Astrocyte (in vitro differentiated cells and primary cell): Measurements from ENCODE around the gene LRRC73. TPM values are rescaled to one million over a fixed set of nuclear protein-coding genes. Genes with fewer than 3 reads are reported as not detected.

Source experiments
- DNase-seq: peaks from one replicate; pipeline ENCODE4 v3.0.0-alpha.2; 2010; ENCODE audit warnings: low read depth
- FAIRE-seq: peaks from 2 replicates; lab custom pipeline; 2011; peaks lifted over from hg19 to GRCh38; lab: Jason Lieb, UNC
- H2AFZ ChIP-seq: 2 replicates; pipeline ENCODE4 v1.6.0; 2012; ENCODE audit warnings: low read depth, low read length, inconsistent platforms
- H3K27ac ChIP-seq: 2 replicates; pipeline ENCODE4 v1.5.1; 2011; ENCODE audit warnings: low read depth, low read length, inconsistent platforms
- H3K27me3 ChIP-seq: 2 replicates; pipeline ENCODE4 v1.6.0; 2011; ENCODE audit warnings: low read length, inconsistent platforms; ENCODE audit not compliant: insufficient read depth
- H3K36me3 ChIP-seq: 2 replicates; pipeline ENCODE4 v1.5.1; 2011; ENCODE audit warnings: low read length, inconsistent platforms; ENCODE audit not compliant: insufficient read depth
- H3K4me1 ChIP-seq: 2 replicates; pipeline ENCODE4 v1.5.1; 2011; ENCODE audit warnings: low read length, inconsistent platforms; ENCODE audit not compliant: insufficient read depth
- H3K4me2 ChIP-seq: 2 replicates; pipeline ENCODE4 v1.6.0; 2012; ENCODE audit warnings: low read length, inconsistent platforms
- H3K4me3 ChIP-seq: 2 replicates; pipeline ENCODE4 v1.5.1; 2011; ENCODE audit warnings: low read depth, mild to moderate bottlenecking, low read length, inconsistent platforms; ENCODE audit not compliant: insufficient read depth
- H3K79me2 ChIP-seq: 2 replicates; pipeline ENCODE4 v1.6.0; 2012; ENCODE audit warnings: mild to moderate bottlenecking, low read length, inconsistent platforms; ENCODE audit not compliant: insufficient read depth
- H3K9ac ChIP-seq: 2 replicates; pipeline ENCODE4 v1.6.0; 2012; ENCODE audit warnings: mild to moderate bottlenecking, low read length, inconsistent platforms
- H3K9me3 ChIP-seq: 2 replicates; pipeline ENCODE4 v1.5.1; 2012; ENCODE audit warnings: low read depth, mild to moderate bottlenecking, low read length, inconsistent platforms; ENCODE audit not compliant: insufficient read depth
- H4K20me1 ChIP-seq: 2 replicates; pipeline ENCODE4 v1.6.0; 2012; ENCODE audit warnings: low read length, inconsistent platforms; ENCODE audit not compliant: insufficient read depth
- H3K27ac Mint-ChIP-seq: one replicate; pipeline ENCODE4 v1.8.0; 2021; ENCODE audit warnings: mild to moderate bottlenecking, mixed read lengths; ENCODE audit not compliant: unreplicated experiment
- H3K27me3 Mint-ChIP-seq: one replicate; pipeline ENCODE4 v1.8.0; 2021; ENCODE audit warnings: low read depth, mixed read lengths; ENCODE audit not compliant: unreplicated experiment
- H3K36me3 Mint-ChIP-seq: one replicate; pipeline ENCODE4 v1.8.0; 2021; ENCODE audit warnings: low read depth, mixed read lengths; ENCODE audit not compliant: unreplicated experiment
- H3K4me1 Mint-ChIP-seq: one replicate; pipeline ENCODE4 v1.8.0; 2021; ENCODE audit warnings: low read depth, mixed read lengths; ENCODE audit not compliant: unreplicated experiment
- H3K4me3 Mint-ChIP-seq: one replicate; pipeline ENCODE4 v1.8.0; 2021; ENCODE audit warnings: mild to moderate bottlenecking, moderate library complexity, mixed read lengths; ENCODE audit not compliant: unreplicated experiment
- H3K9me3 Mint-ChIP-seq: one replicate; pipeline ENCODE4 v1.8.0; 2021; ENCODE audit warnings: mild to moderate bottlenecking, mixed read lengths; ENCODE audit not compliant: unreplicated experiment
- EZH2 ChIP-seq: IDR thresholded peaks from 2 replicates; pipeline ENCODE4 v1.6.1; 2012; ENCODE audit warnings: mild to moderate bottlenecking, low read length, inconsistent platforms; ENCODE audit not compliant: insufficient read depth
- total RNA-seq: library from RNA; stranded (reverse); gene quantifications from 2 replicates; pipeline ENCODE4 v1.2.1, GENCODE V29; 2021
- TF ChIP-seq, protein P1 (sequence below): IDR thresholded peaks from 2 replicates; pipeline ENCODE4 v1.5.1; 2011; ENCODE audit warnings: low read depth, mild to moderate bottlenecking, inconsistent platforms, low read length, moderate library complexity; ENCODE audit not compliant: insufficient read depth

Gene LRRC73
- total RNA-seq, 1 donor from 2014 or later: 0.30 TPM

DNA sequence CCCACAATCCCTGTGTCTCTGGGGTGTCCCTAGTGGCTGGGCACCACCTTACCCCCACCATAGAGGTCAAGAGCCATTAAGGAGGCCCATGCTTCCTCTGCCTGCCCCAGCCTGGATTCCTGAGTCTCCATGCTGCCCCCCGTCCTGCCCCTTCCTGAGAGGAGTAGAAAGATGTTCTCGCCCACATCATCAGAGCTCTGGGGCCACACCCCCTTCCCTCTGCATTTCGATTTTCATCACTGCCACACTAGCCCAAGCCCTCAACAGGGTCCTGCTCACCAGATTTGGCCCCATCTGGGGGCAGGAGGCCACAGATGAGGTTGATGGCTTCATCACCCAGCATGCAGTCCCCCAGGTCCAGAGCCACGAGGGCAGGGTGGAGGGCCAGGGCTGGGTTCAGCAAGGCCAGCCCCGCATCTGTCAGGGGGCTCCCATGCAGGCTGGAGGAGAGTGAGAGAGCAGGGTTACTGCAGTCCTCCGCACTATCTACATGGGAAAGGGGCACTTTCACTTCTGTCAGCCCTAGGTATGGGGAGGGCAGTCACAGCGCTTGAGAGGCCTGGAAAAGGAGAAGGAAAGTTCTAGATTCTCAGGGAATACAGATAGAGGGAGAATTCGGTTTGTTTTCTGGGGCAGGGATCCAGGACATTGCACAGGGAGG lies 1.5 kb downstream of the LRRC73 start:
- peaks cover 16% of the 10 kb centered on the region for H3K36me3 ChIP-seq
- H2AFZ ChIP-seq: no peak overlapping the region
- Mint-ChIP-seq H3K27me3 (peaks cover 19% of the 10 kb centered on the region), H3K27ac (no peak overlapping the region), H3K36me3 (peaks cover 14% of the 10 kb centered on the region), H3K4me1 (no peaks in the 10 kb centered on the region), H3K9me3 (no peaks in the 10 kb centered on the region), H3K4me3 (peak overlapping the region; percentile 83)
- no peak overlapping the region for H3K27ac ChIP-seq
- peaks cover 4% of the 10 kb centered on the region for H3K79me2 ChIP-seq
- no peak overlapping the region for H3K4me3 ChIP-seq
- no peak for DNase-seq
- TF ChIP-seq, protein P1, sequence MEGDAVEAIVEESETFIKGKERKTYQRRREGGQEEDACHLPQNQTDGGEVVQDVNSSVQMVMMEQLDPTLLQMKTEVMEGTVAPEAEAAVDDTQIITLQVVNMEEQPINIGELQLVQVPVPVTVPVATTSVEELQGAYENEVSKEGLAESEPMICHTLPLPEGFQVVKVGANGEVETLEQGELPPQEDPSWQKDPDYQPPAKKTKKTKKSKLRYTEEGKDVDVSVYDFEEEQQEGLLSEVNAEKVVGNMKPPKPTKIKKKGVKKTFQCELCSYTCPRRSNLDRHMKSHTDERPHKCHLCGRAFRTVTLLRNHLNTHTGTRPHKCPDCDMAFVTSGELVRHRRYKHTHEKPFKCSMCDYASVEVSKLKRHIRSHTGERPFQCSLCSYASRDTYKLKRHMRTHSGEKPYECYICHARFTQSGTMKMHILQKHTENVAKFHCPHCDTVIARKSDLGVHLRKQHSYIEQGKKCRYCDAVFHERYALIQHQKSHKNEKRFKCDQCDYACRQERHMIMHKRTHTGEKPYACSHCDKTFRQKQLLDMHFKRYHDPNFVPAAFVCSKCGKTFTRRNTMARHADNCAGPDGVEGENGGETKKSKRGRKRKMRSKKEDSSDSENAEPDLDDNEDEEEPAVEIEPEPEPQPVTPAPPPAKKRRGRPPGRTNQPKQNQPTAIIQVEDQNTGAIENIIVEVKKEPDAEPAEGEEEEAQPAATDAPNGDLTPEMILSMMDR: no peak
- H4K20me1 ChIP-seq: peaks cover 38% of the 10 kb centered on the region
- H3K9me3 ChIP-seq: no peaks in the 10 kb centered on the region
- H3K4me2 ChIP-seq: no peak overlapping the region
- FAIRE-seq: no peak
- no peak overlapping the region for H3K9ac ChIP-seq
- peaks cover 11% of the 10 kb centered on the region for H3K4me1 ChIP-seq
- no peaks in the 10 kb centered on the region for H3K27me3 ChIP-seq

DNA sequence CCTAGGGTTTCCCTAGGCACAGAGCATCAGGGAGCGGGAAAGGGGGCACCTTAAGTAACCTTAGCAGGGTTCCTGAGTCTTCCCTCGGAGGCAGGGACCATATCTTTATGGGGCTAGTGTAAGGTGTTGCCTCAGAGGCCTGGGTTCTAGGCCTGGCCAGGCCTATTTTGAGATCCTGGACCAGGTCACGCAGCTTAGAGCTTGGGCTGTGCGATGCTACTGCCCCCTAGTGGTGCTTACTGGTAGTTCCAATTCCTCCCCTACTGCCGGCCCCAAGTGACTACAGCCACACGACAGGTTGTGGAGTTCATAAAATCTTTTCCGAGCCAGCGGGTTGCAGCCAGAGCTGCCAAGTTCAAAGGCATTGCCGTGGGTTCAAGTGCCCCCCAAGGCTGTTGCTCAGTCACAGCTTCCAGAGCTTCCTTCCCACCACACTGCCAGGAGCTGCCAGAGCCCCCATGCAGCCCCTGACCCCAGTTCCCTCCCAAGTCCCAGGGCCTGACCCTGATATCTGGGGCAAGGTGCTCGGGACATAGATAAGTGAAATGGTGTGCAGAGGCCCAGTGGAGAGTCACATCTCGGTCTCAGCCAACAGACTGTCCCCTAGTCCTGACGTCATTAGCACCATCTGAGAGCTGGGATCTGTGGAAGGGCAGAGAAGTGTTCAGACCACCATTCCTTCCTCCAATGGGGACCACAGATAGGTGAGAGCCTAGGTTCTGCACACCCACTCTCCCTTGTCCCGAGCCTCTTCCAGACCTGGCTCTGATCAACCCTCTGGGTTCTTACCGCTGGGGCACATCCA lies 3.3 kb downstream of the LRRC73 start:
- Histone ChIP-seq H2AFZ (no peak overlapping the region), H3K36me3 (peaks cover 13% of the 10 kb centered on the region), H3K4me2 (no peak overlapping the region), H3K27ac (no peak overlapping the region), H3K9ac (no peak overlapping the region), H3K79me2 (no peaks in the 10 kb centered on the region), H3K4me3 (no peak overlapping the region), H4K20me1 (peaks cover 23% of the 10 kb centered on the region), H3K4me1 (peaks cover 11% of the 10 kb centered on the region), H3K27me3 (no peaks in the 10 kb centered on the region), H3K9me3 (no peaks in the 10 kb centered on the region)
- Mint-ChIP-seq H3K9me3 (no peaks in the 10 kb centered on the region), H3K27ac (no peak overlapping the region), H3K4me3 (no peak overlapping the region), H3K4me1 (no peaks in the 10 kb centered on the region), H3K27me3 (peaks cover 19% of the 10 kb centered on the region), H3K36me3 (peaks cover 24% of the 10 kb centered on the region)
- FAIRE-seq (no peak), DNase-seq (peak; percentile 44)
- TF ChIP-seq, protein P1: peak; percentile 91
- TF ChIP-seq EZH2: no peak
